SK-N-SH (cell line): ENCODE data around the gene TMPRSS13. TPM values are rescaled to one million over a fixed set of nuclear protein-coding genes. Genes with fewer than 3 reads are reported as not detected.

ENCODE experiments used
- CTCF ChIA-PET: fragments of 300-600, 350-600 bp; formaldehyde crosslinking; extraction: SDS; loops from one replicate; lab custom pipeline; 2021; lab: Yijun Ruan, JAX
- POLR2A ChIA-PET: fragments of 350-600 bp; sonication (Branson Sonifier 250); formaldehyde crosslinking; extraction: SDS; loops from one replicate; lab custom pipeline; 2020; ENCODE audit warnings: antibody characterized with exemption, inconsistent platforms; lab: Yijun Ruan, JAX
- DNase-seq: peaks from one replicate; pipeline ENCODE4 v3.0.0; 2012
- H2AFZ ChIP-seq: fragments of 200-600 bp; sonication (generic); 2 replicates; pipeline ENCODE4 v1.8.1; 2016; ENCODE audit warnings: antibody characterized with exemption, mild to moderate bottlenecking, low read depth
- H3F3A ChIP-seq: fragments of 200-600 bp; sonication (generic); replicated peaks from 2 replicates; pipeline ENCODE3; 2016; ENCODE audit warnings: antibody characterized with exemption, mild to moderate bottlenecking; ENCODE audit not compliant: insufficient read depth
- H3K27ac ChIP-seq, 2 experiments: fragments of 200-500 bp in 1 of 2; fragments of 200-600 bp in 1 of 2; sonication (Bioruptor generic) in 1 of 2; sonication (generic), shearing (Covaris generic) in 1 of 2; 2 replicates each; pipeline versions ENCODE4 v1.5.1 to v1.6.1; 2014 to 2016; ENCODE audit warnings: low read depth in 2 of 2, inconsistent platforms in 1 of 2, low read length in 1 of 2, mild to moderate bottlenecking in 1 of 2, mixed read lengths in 1 of 2
- H3K27me3 ChIP-seq: fragments of 200-600 bp; sonication (generic), shearing (Covaris generic); 2 replicates; pipeline ENCODE4 v1.6.1; 2016; ENCODE audit warnings: mixed run types; ENCODE audit not compliant: insufficient read depth
- H3K36me3 ChIP-seq, 2 experiments: fragments of 200-500 bp in 1 of 2; fragments of 200-600 bp in 1 of 2; sonication (Bioruptor generic) in 1 of 2; sonication (generic) in 1 of 2; replicated peaks in 1 of 2; 2 replicates each; pipeline versions ENCODE3 to v1.5.1; 2014 to 2016; ENCODE audit warnings: low read length in 1 of 2, mild to moderate bottlenecking in 1 of 2; ENCODE audit not compliant: insufficient read depth in 2 of 2, control insufficient read depth in 1 of 2
- H3K4me1 ChIP-seq, 2 experiments: fragments of 200-500 bp in 1 of 2; fragments of 200-600 bp in 1 of 2; sonication (Bioruptor generic) in 1 of 2; sonication (generic), shearing (Covaris generic) in 1 of 2; 2 replicates each; pipeline versions ENCODE4 v1.5.1 to v1.6.1; 2014 to 2016; ENCODE audit warnings: low read depth in 1 of 2, low read length in 1 of 2, mixed run types in 1 of 2; ENCODE audit not compliant: insufficient read depth in 2 of 2, control insufficient read depth in 1 of 2
- H3K4me2 ChIP-seq: fragments of 200-600 bp; sonication (generic), shearing (Covaris generic); 2 replicates; pipeline ENCODE4 v1.6.1; 2017; ENCODE audit warnings: mixed run types
- H3K4me3 ChIP-seq, 2 experiments: fragments of 200-500 bp in 1 of 2; fragments of 200-600 bp in 1 of 2; sonication (Bioruptor generic) in 1 of 2; sonication (generic), shearing (Covaris generic) in 1 of 2; 2 replicates each; pipeline versions ENCODE4 v1.5.1 to v1.8.1; 2014 to 2016; ENCODE audit warnings: low read depth in 2 of 2, inconsistent platforms in 1 of 2, low read length in 1 of 2, mild to moderate bottlenecking in 1 of 2, mixed read lengths in 1 of 2, moderate library complexity in 1 of 2
- H3K79me2 ChIP-seq: fragments of 200-600 bp; sonication (generic); 2 replicates; pipeline ENCODE4 v1.8.1; 2017; ENCODE audit warnings: mild to moderate bottlenecking; ENCODE audit not compliant: insufficient read depth
- H3K9ac ChIP-seq: fragments of 200-600 bp; sonication (generic); 2 replicates; pipeline ENCODE4 v1.6.1; 2017; ENCODE audit warnings: mixed run types
- H3K9me2 ChIP-seq: fragments of 200-600 bp; sonication (generic); 2 replicates; pipeline ENCODE4 v1.6.1; 2017; ENCODE audit warnings: mixed run types
- H3K9me3 ChIP-seq: fragments of 200-600 bp; sonication (generic); 2 replicates; pipeline ENCODE4 v1.6.1; 2017; ENCODE audit warnings: mixed run types, mild to moderate bottlenecking, moderate library complexity
- H4K20me1 ChIP-seq: fragments of 200-600 bp; sonication (generic); 2 replicates; pipeline ENCODE4 v1.6.1; 2017; ENCODE audit warnings: mild to moderate bottlenecking, mixed run types; ENCODE audit not compliant: insufficient read depth
- ELF1 ChIP-seq: IDR thresholded peaks from 2 replicates; pipeline ENCODE4 v1.4.0; 2012
- EZH2phosphoT487 ChIP-seq: fragments of 200-600 bp; sonication (generic); IDR thresholded peaks from 2 replicates; pipeline ENCODE4 v1.6.1; 2017; ENCODE audit warnings: low read depth, mixed run types, mild to moderate bottlenecking, antibody characterized with exemption, moderate library complexity, borderline replicate concordance
- FOXM1 ChIP-seq: IDR thresholded peaks from 2 replicates; pipeline ENCODE4 v1.4.0; 2012; ENCODE audit warnings: low read depth, mild to moderate bottlenecking
- GABPA ChIP-seq: IDR thresholded peaks from 2 replicates; pipeline ENCODE4 v1.4.0; 2012; ENCODE audit warnings: low read depth, mild to moderate bottlenecking
- GATA2 ChIP-seq: sonication (generic); formaldehyde crosslinking; IDR thresholded peaks from 2 replicates; pipeline ENCODE4 v1.5.0; 2020; ENCODE audit warnings: mild to moderate bottlenecking, missing genetic modification reagents
- JUND ChIP-seq: IDR thresholded peaks from 2 replicates; pipeline ENCODE4 v1.4.0; 2012
- MEF2A ChIP-seq: IDR thresholded peaks from 2 replicates; pipeline ENCODE4 v1.4.0; 2012; ENCODE audit warnings: low read depth, borderline replicate concordance
- MXI1 ChIP-seq: IDR thresholded peaks from 2 replicates; pipeline ENCODE4 v1.6.1; 2012; ENCODE audit warnings: mild to moderate bottlenecking, low read depth, low read length, improper control_type of control experiment
- POLR2AphosphoS5 ChIP-seq: IDR thresholded peaks from 2 replicates; pipeline ENCODE4 v1.6.1; 2012; ENCODE audit warnings: low read depth, low read length
- RAD21 ChIP-seq: IDR thresholded peaks from 2 replicates; pipeline ENCODE4 v1.6.1; 2012; ENCODE audit warnings: mild to moderate bottlenecking, low read length
- RCOR1 ChIP-seq: fragments of 150-350 bp; IDR thresholded peaks from 2 replicates; pipeline ENCODE4 v1.6.1; 2017; ENCODE audit warnings: antibody characterized with exemption, low read length
- RFX5 ChIP-seq: IDR thresholded peaks from 2 replicates; pipeline ENCODE4 v1.6.1; 2012; ENCODE audit warnings: mild to moderate bottlenecking, improper control_type of control experiment, low read length
- RXRA ChIP-seq: IDR thresholded peaks from 2 replicates; pipeline ENCODE4 v1.4.0; 2012; ENCODE audit warnings: low read depth, mild to moderate bottlenecking, borderline replicate concordance
- TAF1 ChIP-seq: IDR thresholded peaks from 2 replicates; pipeline ENCODE4 v1.6.1; 2012; ENCODE audit warnings: low read depth, mild to moderate bottlenecking, low read length, moderate library complexity, borderline replicate concordance
- TCF12 ChIP-seq: IDR thresholded peaks from 2 replicates; pipeline ENCODE4 v1.4.0; 2012
- YY1 ChIP-seq: IDR thresholded peaks from 2 replicates; pipeline ENCODE4 v1.4.0; 2012; ENCODE audit warnings: low read depth, mild to moderate bottlenecking
- WGBS: methylation state at CpG from one replicate; pipeline ENCODE4 v1.1.6; 2017; ENCODE audit warnings: low lambda C conversion rate; 5-methylcytosine and 5-hydroxymethylcytosine counted together
- polyA plus RNA-seq, 3 experiments: library from polyadenylated mRNA; depleted of rRNA; stranded (reverse); fragments of >200 nt; gene quantifications; 2 replicates each; pipeline ENCODE4 v1.2.3, GENCODE V29; 2012
- TF ChIP-seq, protein P1 (sequence below): IDR thresholded peaks from 2 replicates; pipeline ENCODE4 v1.4.0; 2012; ENCODE audit warnings: low read depth, borderline replicate concordance

Gene TMPRSS13
- polyA plus RNA-seq, 1 of the 3 experiments (the other 2 are of a cell fraction), result not detected

DNA sequence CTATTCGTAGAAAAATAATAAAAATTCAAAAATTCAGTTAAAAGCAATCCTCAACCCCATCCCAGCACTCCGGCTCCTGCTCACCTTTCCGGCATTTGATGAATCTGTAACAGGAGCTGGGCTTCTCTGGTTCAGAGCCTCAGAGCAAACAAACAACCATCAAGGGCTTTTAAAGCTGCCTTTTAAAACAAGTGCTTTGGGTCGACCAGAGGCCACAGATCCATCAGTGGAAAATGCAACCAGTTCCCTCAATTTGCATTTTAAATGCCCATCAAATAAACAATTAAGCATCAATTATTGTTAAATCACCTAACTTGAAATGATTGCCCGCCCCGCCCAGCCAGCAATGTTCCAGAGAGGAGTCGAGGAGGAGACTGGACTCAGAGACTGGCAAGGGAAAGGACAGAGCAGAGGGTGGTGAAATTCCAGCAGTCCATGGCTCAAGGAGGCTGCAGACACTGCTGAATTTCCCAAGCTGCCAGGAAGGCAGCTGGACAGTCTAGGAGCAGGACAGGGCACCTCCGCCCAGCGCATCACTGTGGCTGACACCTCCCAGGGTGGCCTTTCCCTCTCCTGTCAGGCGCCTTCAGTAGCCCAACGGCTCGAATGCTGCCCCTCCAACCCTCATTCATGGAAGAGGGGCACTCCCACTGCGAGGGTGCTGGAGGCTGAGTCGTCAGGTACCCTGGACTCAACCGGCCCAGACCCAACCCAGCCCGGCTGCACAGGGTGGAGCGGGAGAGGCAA is 60.2 kb downstream of the TMPRSS13 start:
- H3F3A ChIP-seq, result no peaks in the 10 kb centered on the region
- H3K9ac ChIP-seq, result no peak overlapping the region
- H2AFZ ChIP-seq, result no peak overlapping the region
- ChIA-PET CTCF (interaction anchor here (1.4 to 5.5 kb wide), 3 partner anchors 25 to 443 kb away, joined by 5 to 33 read pairs (median 27); no protein-coding TSS in a partner anchor), POLR2A (no interaction called here)
- no peaks in the 10 kb centered on the region for H3K36me3 ChIP-seq
- DNase-seq, result no peak
- no peaks in the 10 kb centered on the region for H3K9me3 ChIP-seq
- peaks cover 0 to 38% of the 10 kb centered on the region in 2 experiments; a peak in 1 of 4 replicates for H3K4me1 ChIP-seq
- H4K20me1 ChIP-seq, result no peaks in the 10 kb centered on the region
- 59% methylated on average over 13 of the region's 17 CpGs for WGBS
- no peaks in the 10 kb centered on the region for H3K79me2 ChIP-seq
- TF ChIP-seq POLR2AphosphoS5, result no peak
- no peak for TF ChIP-seq RFX5
- TF ChIP-seq GATA2 (CRISPR knock-in tag), result no peak
- TF ChIP-seq RAD21, result no peak
- TF ChIP-seq EZH2phosphoT487, result no peak
- no peak for TF ChIP-seq ELF1
- TF ChIP-seq RCOR1, result no peak
- TF ChIP-seq MXI1, result no peak
- no peak for TF ChIP-seq YY1
- TF ChIP-seq, protein P1, sequence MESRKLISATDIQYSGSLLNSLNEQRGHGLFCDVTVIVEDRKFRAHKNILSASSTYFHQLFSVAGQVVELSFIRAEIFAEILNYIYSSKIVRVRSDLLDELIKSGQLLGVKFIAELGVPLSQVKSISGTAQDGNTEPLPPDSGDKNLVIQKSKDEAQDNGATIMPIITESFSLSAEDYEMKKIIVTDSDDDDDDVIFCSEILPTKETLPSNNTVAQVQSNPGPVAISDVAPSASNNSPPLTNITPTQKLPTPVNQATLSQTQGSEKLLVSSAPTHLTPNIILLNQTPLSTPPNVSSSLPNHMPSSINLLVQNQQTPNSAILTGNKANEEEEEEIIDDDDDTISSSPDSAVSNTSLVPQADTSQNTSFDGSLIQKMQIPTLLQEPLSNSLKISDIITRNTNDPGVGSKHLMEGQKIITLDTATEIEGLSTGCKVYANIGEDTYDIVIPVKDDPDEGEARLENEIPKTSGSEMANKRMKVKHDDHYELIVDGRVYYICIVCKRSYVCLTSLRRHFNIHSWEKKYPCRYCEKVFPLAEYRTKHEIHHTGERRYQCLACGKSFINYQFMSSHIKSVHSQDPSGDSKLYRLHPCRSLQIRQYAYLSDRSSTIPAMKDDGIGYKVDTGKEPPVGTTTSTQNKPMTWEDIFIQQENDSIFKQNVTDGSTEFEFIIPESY, result no peak
- TF ChIP-seq RXRA, result no peak
- no peak for TF ChIP-seq GABPA
- no peak for TF ChIP-seq JUND
- no peak for TF ChIP-seq TCF12
- TF ChIP-seq MEF2A, result no peak
- no peak for TF ChIP-seq TAF1
- H3K27ac ChIP-seq, result peak overlapping the region in 1 of 2 experiments; percentile 34; a peak in 1 of 4 replicates
- no peak overlapping the region for H3K4me3 ChIP-seq
- peaks cover 11% of the 10 kb centered on the region; the same call in 1 of the 2 replicates for H3K27me3 ChIP-seq
- no peak overlapping the region for H3K4me2 ChIP-seq
- no peaks in the 10 kb centered on the region for H3K9me2 ChIP-seq

DNA sequence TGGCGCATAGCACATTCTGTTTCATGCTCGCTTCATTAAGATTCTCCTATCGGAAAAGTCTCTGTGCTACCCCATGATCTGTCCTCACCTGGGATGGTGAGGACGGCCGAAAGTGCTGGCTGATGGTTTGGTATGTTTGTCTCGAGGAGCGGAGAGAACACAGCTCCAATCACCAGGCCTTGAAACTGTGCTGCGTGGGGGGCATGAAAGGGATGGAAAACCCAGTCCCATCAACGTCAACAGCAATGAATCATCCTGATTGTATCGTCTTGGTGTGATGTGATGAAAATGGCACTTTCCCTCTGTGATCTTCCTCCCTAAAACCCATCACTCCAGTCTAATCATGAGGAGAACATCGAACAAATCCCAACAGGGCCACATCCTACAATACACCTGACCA is 61.1 kb downstream of the TMPRSS13 start:
- Histone ChIP-seq H3K4me2 (no peak overlapping the region), H2AFZ (no peak overlapping the region), H3K36me3 (no peaks in the 10 kb centered on the region), H3K27me3 (peaks cover 11% of the 10 kb centered on the region; the same call in 1 of the 2 replicates), H4K20me1 (no peaks in the 10 kb centered on the region), H3K4me1 (peaks cover 0 to 38% of the 10 kb centered on the region in 2 experiments; a peak in 1 of 4 replicates), H3F3A (no peaks in the 10 kb centered on the region), H3K4me3 (no peak overlapping the region), H3K9me3 (no peaks in the 10 kb centered on the region), H3K27ac (no peak overlapping the region), H3K9ac (no peak overlapping the region), H3K79me2 (no peaks in the 10 kb centered on the region), H3K9me2 (no peaks in the 10 kb centered on the region)
- WGBS, result 54% methylated on average over 11 of the region's 11 CpGs
- POLR2A ChIA-PET, result no interaction called here
- TF ChIP-seq MXI1, result no peak
- TF ChIP-seq GATA2 (CRISPR knock-in tag), result no peak
- no peak for TF ChIP-seq RXRA
- TF ChIP-seq FOXM1, result no peak
- TF ChIP-seq RCOR1, result no peak
- DNase-seq, result no peak
- CTCF ChIA-PET, result interaction anchor here (1.3 to 5.5 kb wide), 3 partner anchors 24 to 185 kb away, joined by 3 to 33 read pairs (median 9); no protein-coding TSS in a partner anchor
